IPS DF 6.9 (cell line): Measurements from ENCODE around the gene NCOA3.
"Not testable (repeated sequence)": the region's sequence is repeated elsewhere in the genome, so short reads cannot be mapped to it uniquely, and the experiment has no call there.

ENCODE experiments used
- DNase-seq: peaks from one replicate; pipeline ENCODE4 v3.0.0-alpha.2; 2013; ENCODE audit warnings: low read depth, low spot score
- H3K27ac ChIP-seq: one replicate; pipeline ENCODE4 v1.5.1; 2013; ENCODE audit warnings: low read length, control low read depth
- H3K27me3 ChIP-seq: 2 replicates; pipeline ENCODE4 v1.6.1; 2013; ENCODE audit warnings: mild to moderate bottlenecking, low read length; ENCODE audit not compliant: control insufficient read depth, insufficient read depth
- H3K36me3 ChIP-seq: 2 replicates; pipeline ENCODE4 v1.6.1; 2013; ENCODE audit warnings: low read length; ENCODE audit not compliant: control insufficient read depth, insufficient read depth
- H3K4me1 ChIP-seq: 2 replicates; pipeline ENCODE4 v1.6.1; 2013; ENCODE audit warnings: low read length; ENCODE audit not compliant: control insufficient read depth, insufficient read depth
- H3K4me3 ChIP-seq: 2 replicates; pipeline ENCODE4 v1.5.1; 2013; ENCODE audit warnings: mild to moderate bottlenecking, low read length
- H3K9me3 ChIP-seq: 2 replicates; pipeline ENCODE4 v1.6.1; 2013; ENCODE audit warnings: low read length, inconsistent platforms; ENCODE audit not compliant: control insufficient read depth, insufficient read depth
- WGBS: extraction: QIAGEN DNeasy Blood & Tissue Kit; methylation state at CpG from one replicate; pipeline ENCODE4 v1.1.7; 2013; ENCODE audit warnings: mixed read lengths, missing lambda C conversion rate; ENCODE audit not compliant: insufficient read length, insufficient coverage; 5-methylcytosine and 5-hydroxymethylcytosine counted together

Gene NCOA3

GRCh38 chr20:47489448-47489872 lies 12.2 kb upstream of the NCOA3 start:
- Histone ChIP-seq H3K27me3 (no peaks in the 10 kb centered on the region), H3K9me3 (no peaks in the 10 kb centered on the region), H3K4me3 (no peak overlapping the region), H3K36me3 (no peaks in the 10 kb centered on the region), H3K4me1 (no peaks in the 10 kb centered on the region; the same call in none of the 2 replicates), H3K27ac (no peak overlapping the region)
- no peak for DNase-seq
- no CpG with 5 or more reads among the region's 8 CpGs for WGBS

DNA sequence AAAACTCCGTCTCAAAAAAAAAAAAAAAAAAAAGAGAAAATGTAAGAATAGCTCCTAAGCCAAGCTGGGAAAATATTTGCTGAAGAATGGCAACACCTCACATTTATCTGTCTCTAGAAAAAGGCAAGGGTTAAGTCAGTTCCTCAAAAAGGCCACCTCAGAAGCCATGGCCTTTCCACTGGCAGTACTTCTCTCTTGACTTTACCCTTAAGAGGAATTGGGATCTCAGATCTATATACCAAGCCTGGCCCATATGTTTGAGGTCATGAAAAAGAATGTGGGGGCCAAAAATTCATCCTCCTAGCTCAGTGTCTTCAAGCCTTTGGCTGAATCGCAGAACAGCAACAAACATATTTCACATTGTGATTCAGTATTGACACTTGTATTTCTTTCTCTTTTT lies 10.9 kb upstream of the NCOA3 start:
- H3K4me1 ChIP-seq: no peaks in the 10 kb centered on the region; the same call in none of the 2 replicates
- no peak overlapping the region for H3K27ac ChIP-seq
- no peak for DNase-seq
- H3K27me3 ChIP-seq: no peaks in the 10 kb centered on the region
- no peak overlapping the region for H3K4me3 ChIP-seq
- no peaks in the 10 kb centered on the region for H3K36me3 ChIP-seq
- no CpG with 5 or more reads among the region's 2 CpGs for WGBS
- H3K9me3 ChIP-seq: no peaks in the 10 kb centered on the region

- H3K27ac ChIP-seq: no peak overlapping the region
- H3K4me1 ChIP-seq: no peaks in the 10 kb centered on the region; the same call in none of the 2 replicates
Measured at GRCh38 chr20:47492284-47492683, 9.4 kb upstream of the NCOA3 start.

GRCh38 chr20:47493175-47493962 lies 8.3 kb upstream of the NCOA3 start:
- no peaks in the 10 kb centered on the region for H3K27me3 ChIP-seq
- no peak overlapping the region for H3K27ac ChIP-seq
- no peaks in the 10 kb centered on the region; the same call in none of the 2 replicates for H3K4me1 ChIP-seq
- no peak overlapping the region for H3K4me3 ChIP-seq
- H3K9me3 ChIP-seq: no peaks in the 10 kb centered on the region
- no peaks in the 10 kb centered on the region for H3K36me3 ChIP-seq
- no peak for DNase-seq
- WGBS: no CpG with 5 or more reads among the region's 3 CpGs

More at GRCh38 chr20:47492284-47492683, 9.4 kb upstream of the NCOA3 start:
- whole genome bisulfite sequencing: no CpG with 5 or more reads among the region's 3 CpGs
- no peak overlapping the region for H3K4me3 ChIP-seq
- H3K36me3 ChIP-seq: no peaks in the 10 kb centered on the region
- H3K27me3 ChIP-seq: no peaks in the 10 kb centered on the region
- DNase-seq: no peak
- no peaks in the 10 kb centered on the region for H3K9me3 ChIP-seq

DNA sequence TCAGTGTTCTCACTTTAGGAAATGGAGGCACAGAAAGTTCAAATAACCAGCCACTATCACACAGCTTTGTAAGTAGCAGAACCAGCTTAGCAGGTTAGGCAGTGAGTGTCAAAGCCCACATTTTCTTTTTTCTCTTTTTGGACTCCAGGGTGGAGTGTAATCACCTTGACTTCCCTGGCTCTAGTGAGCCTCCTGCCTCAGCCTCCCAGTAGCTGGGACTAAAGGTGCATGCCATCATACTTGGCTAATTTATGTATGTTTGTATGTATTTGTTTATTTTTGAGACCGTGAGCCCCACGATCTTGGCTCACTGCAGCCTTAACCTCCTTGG lies 7.8 kb upstream of the NCOA3 start:
- Histone ChIP-seq H3K4me3 (no peak overlapping the region), H3K9me3 (no peaks in the 10 kb centered on the region), H3K36me3 (no peaks in the 10 kb centered on the region), H3K4me1 (no peaks in the 10 kb centered on the region; the same call in none of the 2 replicates), H3K27me3 (no peaks in the 10 kb centered on the region), H3K27ac (no peak overlapping the region)
- no peak for DNase-seq
- WGBS: no CpG with 5 or more reads among the region's 2 CpGs

- not testable (repeated sequence) for H3K27ac ChIP-seq, H3K9me3 ChIP-seq, H3K36me3 ChIP-seq, H3K4me1 ChIP-seq, H3K27me3 ChIP-seq, DNase-seq, H3K4me3 ChIP-seq
- WGBS: no CpG with 5 or more reads among the region's 11 CpGs
Measured at GRCh38 chr20:47494606-47495005, 7.1 kb upstream of the NCOA3 start.

DNA sequence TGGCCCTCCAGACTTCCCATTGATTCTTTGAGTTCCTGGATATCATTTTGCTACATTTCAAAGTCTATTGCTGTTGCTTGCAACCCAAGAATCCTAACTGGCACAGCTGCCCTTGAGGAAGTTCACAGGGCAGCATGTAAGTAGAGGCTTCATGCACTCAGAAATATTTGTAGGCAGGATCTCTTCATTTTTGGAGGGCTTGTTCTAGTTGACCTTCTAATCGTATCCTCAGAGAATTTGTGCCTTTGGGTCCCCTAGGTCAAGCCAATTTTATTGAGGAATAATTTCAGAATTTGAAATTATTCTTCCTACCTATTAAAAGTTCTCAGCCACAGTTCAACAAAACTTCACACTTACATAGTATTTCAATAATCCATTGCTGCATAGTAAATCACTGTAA lies 5.6 kb upstream of the NCOA3 start:
- Histone ChIP-seq H3K27me3 (no peaks in the 10 kb centered on the region), H3K4me1 (no peaks in the 10 kb centered on the region; the same call in none of the 2 replicates), H3K27ac (no peak overlapping the region), H3K36me3 (no peaks in the 10 kb centered on the region), H3K9me3 (no peaks in the 10 kb centered on the region), H3K4me3 (no peak overlapping the region)
- no CpG with 5 or more reads among the region's 1 CpG for WGBS
- no peak for DNase-seq

GRCh38 chr20:47498606-47499005 lies 3.1 kb upstream of the NCOA3 start:
- no peaks in the 10 kb centered on the region for H3K36me3 ChIP-seq
- no peak overlapping the region for H3K27ac ChIP-seq
- no peaks in the 10 kb centered on the region; the same call in 1 of the 2 replicates for H3K4me1 ChIP-seq
- no peak for DNase-seq
- WGBS: no CpG with 5 or more reads among the region's 6 CpGs
- no peaks in the 10 kb centered on the region for H3K27me3 ChIP-seq
- no peaks in the 10 kb centered on the region for H3K9me3 ChIP-seq
- H3K4me3 ChIP-seq: no peak overlapping the region

GRCh38 chr20:47499053-47499452 lies 2.6 kb upstream of the NCOA3 start:
- no peak overlapping the region for H3K27ac ChIP-seq
- DNase-seq: no peak
- WGBS: no CpG with 5 or more reads among the region's 5 CpGs
- H3K4me3 ChIP-seq: no peak overlapping the region
- H3K4me1 ChIP-seq: no peaks in the 10 kb centered on the region
- H3K9me3 ChIP-seq: no peaks in the 10 kb centered on the region
- no peaks in the 10 kb centered on the region for H3K36me3 ChIP-seq
- H3K27me3 ChIP-seq: no peaks in the 10 kb centered on the region

- H3K4me3 ChIP-seq, H3K36me3 ChIP-seq, H3K9me3 ChIP-seq, H3K4me1 ChIP-seq, DNase-seq, H3K27me3 ChIP-seq, H3K27ac ChIP-seq: not testable (repeated sequence)
- WGBS: no CpG with 5 or more reads among the region's 9 CpGs
Measured at GRCh38 chr20:47500082-47500481, 1.6 kb upstream of the NCOA3 start.

GRCh38 chr20:47500554-47500953 lies 1.1 kb upstream of the NCOA3 start:
- WGBS: no CpG with 5 or more reads among the region's 4 CpGs
- Histone ChIP-seq H3K27ac (no peak overlapping the region), H3K36me3 (no peaks in the 10 kb centered on the region), H3K4me1 (no peaks in the 10 kb centered on the region), H3K27me3 (no peaks in the 10 kb centered on the region), H3K4me3 (no peak overlapping the region), H3K9me3 (no peaks in the 10 kb centered on the region)
- DNase-seq: no peak
